Measurements from ENCODE around the gene CTF1.

The CTF1 gene

GRCh38 chr16:30899794-30900193, 3.4 kb downstream of the CTF1 start:
- Histone ChIP-seq H4K20me1 (ENCODE audit: control insufficient read depth, insufficient read depth, low read depth, low read length) (no peaks in the 10 kb centered on the region), H3K9me2 (replicated peaks; ENCODE audit: control insufficient read depth, low read length) (no peaks in the 10 kb centered on the region), H3K4me3 (ENCODE audit: low read length) (no peak overlapping the region), H3F3A (ENCODE audit: control insufficient read depth, insufficient read depth) (peaks cover 53% of the 10 kb centered on the region), H3K27me3 (ENCODE audit: control insufficient read depth, low read length) (no peaks in the 10 kb centered on the region), H3K79me2 (ENCODE audit: control insufficient read depth, low read length) (no peaks in the 10 kb centered on the region), H3K4me2 (ENCODE audit: low read length) (no peak overlapping the region), H3K27ac (ENCODE audit: low read depth, low read length) (no peak overlapping the region), H3K9me3 (ENCODE audit: control insufficient read depth, insufficient read depth, low read length) (peaks cover 5% of the 10 kb centered on the region; the same call in 1 of the 2 replicates), H3K36me3 (ENCODE audit: control insufficient read depth, low read length) (no peaks in the 10 kb centered on the region), H3K4me1 (ENCODE audit: control insufficient read depth, low read length) (peaks cover 67% of the 10 kb centered on the region)
- TF ChIP-seq CTCF (IDR thresholded peaks at IDR 0.05; ENCODE audit: low read depth, low read length, poor library complexity, severe bottlenecking): no peak
- TF ChIP-seq EZH2phosphoT487 (IDR thresholded peaks at IDR 0.05; ENCODE audit: borderline replicate concordance, low read length): no peak

GRCh38 chr16:30900588-30900987, 4.2 kb downstream of the CTF1 start:
- no peaks in the 10 kb centered on the region for H3K27me3 ChIP-seq (ENCODE audit: control insufficient read depth, low read length)
- no peak overlapping the region for H3K27ac ChIP-seq (ENCODE audit: low read depth, low read length)
- H3F3A ChIP-seq (ENCODE audit: control insufficient read depth, insufficient read depth): peaks cover 46% of the 10 kb centered on the region
- no peaks in the 10 kb centered on the region for H3K36me3 ChIP-seq (ENCODE audit: control insufficient read depth, low read length)
- H3K4me1 ChIP-seq (ENCODE audit: control insufficient read depth, low read length): peaks cover 64% of the 10 kb centered on the region
- H3K9me2 ChIP-seq (replicated peaks; ENCODE audit: control insufficient read depth, low read length): no peaks in the 10 kb centered on the region
- no peaks in the 10 kb centered on the region for H4K20me1 ChIP-seq (ENCODE audit: control insufficient read depth, insufficient read depth, low read depth, low read length)
- H3K9me3 ChIP-seq (ENCODE audit: control insufficient read depth, insufficient read depth, low read length): peaks cover 5% of the 10 kb centered on the region; the same call in 1 of the 2 replicates
- TF ChIP-seq CTCF (IDR thresholded peaks at IDR 0.05; ENCODE audit: low read depth, low read length, poor library complexity, severe bottlenecking) (no peak), EZH2phosphoT487 (IDR thresholded peaks at IDR 0.05; ENCODE audit: borderline replicate concordance, low read length) (no peak)
- no peak overlapping the region for H3K4me3 ChIP-seq (ENCODE audit: low read length)
- no peaks in the 10 kb centered on the region for H3K79me2 ChIP-seq (ENCODE audit: control insufficient read depth, low read length)
- no peak overlapping the region for H3K4me2 ChIP-seq (ENCODE audit: low read length)

- no peaks in the 10 kb centered on the region for H3K36me3 ChIP-seq (ENCODE audit: control insufficient read depth, low read length)
- peaks cover 5% of the 10 kb centered on the region; the same call in 1 of the 2 replicates for H3K9me3 ChIP-seq (ENCODE audit: control insufficient read depth, insufficient read depth, low read length)
- peak overlapping the region; percentile 73 for H3K4me3 ChIP-seq (ENCODE audit: low read length)
- no peaks in the 10 kb centered on the region for H3K9me2 ChIP-seq (replicated peaks; ENCODE audit: control insufficient read depth, low read length)
- no peaks in the 10 kb centered on the region for H3K27me3 ChIP-seq (ENCODE audit: control insufficient read depth, low read length)
- H3K79me2 ChIP-seq (ENCODE audit: control insufficient read depth, low read length): no peaks in the 10 kb centered on the region
- H3K4me2 ChIP-seq (ENCODE audit: low read length): peak overlapping the region; percentile 86
- H3K27ac ChIP-seq (ENCODE audit: low read depth, low read length): no peak overlapping the region
- H3F3A ChIP-seq (ENCODE audit: control insufficient read depth, insufficient read depth): peaks cover 43% of the 10 kb centered on the region
- H3K4me1 ChIP-seq (ENCODE audit: control insufficient read depth, low read length): peaks cover 56% of the 10 kb centered on the region
- no peaks in the 10 kb centered on the region for H4K20me1 ChIP-seq (ENCODE audit: control insufficient read depth, insufficient read depth, low read depth, low read length)
- no peak for TF ChIP-seq EZH2phosphoT487 (IDR thresholded peaks at IDR 0.05; ENCODE audit: borderline replicate concordance, low read length)
- no peak for TF ChIP-seq CTCF (IDR thresholded peaks at IDR 0.05; ENCODE audit: low read depth, low read length, poor library complexity, severe bottlenecking)
Measured at GRCh38 chr16:30901201-30902028, 5.0 kb downstream of the CTF1 start.

All from DOHH2 (cell line).